CD4-positive, CD25-positive, alpha-beta regulatory T cell (primary cell): Measurements from ENCODE around the gene CSMD2. TPM values are rescaled to one million over a fixed set of nuclear protein-coding genes. Genes with fewer than 3 reads are reported as not detected.

Experiments
- ATAC-seq, 2 donors: fragments of 150-1000 bp; cut with Tn5 transposase; one replicate each; pipeline ENCODE4 v1.10.0; 2021; ENCODE audit warnings: low read depth in 2 of 2, moderate number of reproducible peaks in 2 of 2, moderate library complexity in 1 of 2
- DNase-seq, 3 donors: peaks; one replicate each; pipeline versions ENCODE4 v3.0.0 to v3.0.0-alpha.2; 2012 to 2022; ENCODE audit warnings: mixed read lengths in 1 of 3
- H3K27ac ChIP-seq: one replicate; pipeline ENCODE4 v1.7.0; 2013; ENCODE audit warnings: mild to moderate bottlenecking, low read length; ENCODE audit not compliant: insufficient read depth, poor library complexity, severe bottlenecking
- H3K27me3 ChIP-seq: one replicate; pipeline ENCODE4 v1.7.0; 2013; ENCODE audit warnings: low read length; ENCODE audit not compliant: control insufficient read depth, insufficient read depth
- H3K36me3 ChIP-seq: one replicate; pipeline ENCODE4 v1.7.0; 2013; ENCODE audit warnings: mild to moderate bottlenecking, low read length, moderate library complexity; ENCODE audit not compliant: control insufficient read depth, insufficient read depth
- H3K4me1 ChIP-seq: 2 replicates; pipeline ENCODE4 v1.7.0; 2013; ENCODE audit warnings: mild to moderate bottlenecking, low read length; ENCODE audit not compliant: insufficient read depth, control insufficient read depth, poor library complexity, severe bottlenecking
- H3K4me3 ChIP-seq: one replicate; pipeline ENCODE4 v1.7.0; 2013; ENCODE audit warnings: low read depth, mild to moderate bottlenecking, low read length, moderate library complexity
- H3K9me3 ChIP-seq, 2 experiments: 1 replicate in 1 of 2; 2 replicates in 1 of 2; pipeline ENCODE4 v1.7.0; 2013; ENCODE audit warnings: low read length in 2 of 2, mild to moderate bottlenecking in 1 of 2, moderate library complexity in 1 of 2; ENCODE audit not compliant: control insufficient read depth in 2 of 2
- H3K27ac Mint-ChIP-seq, 3 donors: one replicate each; pipeline ENCODE4 v1.8.0; 2020 to 2022; ENCODE audit warnings: mild to moderate bottlenecking in 3 of 3, mixed read lengths in 3 of 3, moderate library complexity in 2 of 3
- H3K27me3 Mint-ChIP-seq: one replicate; pipeline ENCODE4 v1.8.0; 2022; ENCODE audit warnings: mild to moderate bottlenecking, mixed read lengths
- H3K36me3 Mint-ChIP-seq: one replicate; pipeline ENCODE4 v1.8.0; 2020; ENCODE audit warnings: mixed read lengths
- H3K4me1 Mint-ChIP-seq, 4 donors: one replicate each; pipeline ENCODE4 v1.8.0; 2020 to 2022; ENCODE audit warnings: mixed read lengths in 4 of 4, mild to moderate bottlenecking in 1 of 4
- H3K4me3 Mint-ChIP-seq, 4 donors: one replicate each; pipeline ENCODE4 v1.8.0; 2020 to 2022; ENCODE audit warnings: mild to moderate bottlenecking in 4 of 4, mixed read lengths in 4 of 4, moderate library complexity in 3 of 4
- H3K9me3 Mint-ChIP-seq, 7 donors: one replicate each; pipeline ENCODE4 v1.8.0; 2020 to 2022; ENCODE audit warnings: mixed read lengths in 7 of 7, mild to moderate bottlenecking in 3 of 7, moderate library complexity in 2 of 7
- polyA plus RNA-seq, 4 donors: library from polyadenylated mRNA; unstranded; fragments of 300-500 nt; fragmentation: Illumina TruSeq; gene quantifications; one replicate each; pipeline ENCODE4 v1.2.3, GENCODE V29; 2021
- total RNA-seq: library from RNA; stranded (reverse); gene quantifications from one replicate; pipeline ENCODE4 v1.2.3, GENCODE V29; 2022

CSMD2 gene
- total and polyA plus RNA-seq, 5 donors from 2014 or later, result not detected

DNA sequence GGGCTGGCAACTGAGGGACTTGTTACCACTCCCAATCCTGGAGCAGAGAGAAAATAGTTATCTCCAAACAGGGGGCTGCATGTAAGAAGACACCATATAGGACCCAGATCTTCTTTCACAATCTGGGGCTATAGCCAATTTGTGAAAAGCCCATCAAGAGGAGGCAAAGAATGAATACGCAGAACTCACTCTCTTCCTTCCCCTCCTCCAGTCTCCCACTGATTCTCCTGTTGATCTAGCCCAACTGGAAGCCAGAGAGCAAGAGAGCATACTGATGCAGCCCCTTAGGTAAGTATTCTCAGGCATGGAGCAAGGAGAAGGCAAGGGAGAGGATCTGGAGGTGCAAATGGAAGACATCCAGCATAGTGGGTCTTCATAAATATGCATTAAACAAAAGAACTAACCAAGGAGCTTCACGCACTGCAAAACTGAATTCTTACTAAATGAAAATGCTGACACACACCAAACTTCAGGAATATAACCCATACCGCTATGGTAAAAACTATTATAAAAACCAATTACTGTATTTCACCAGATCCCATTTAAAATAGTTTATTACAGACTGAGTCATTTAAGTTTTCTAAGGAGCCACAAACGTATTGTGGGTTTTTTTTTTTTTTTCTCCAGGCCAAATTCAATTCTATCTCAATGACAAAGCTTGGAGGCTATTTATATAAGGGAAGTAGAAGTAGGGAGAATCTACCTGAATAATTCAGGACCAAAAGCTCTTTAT, 316.7 kb downstream of the CSMD2 start:
- H3K27me3 Mint-ChIP-seq, result no peaks in the 10 kb centered on the region

DNA sequence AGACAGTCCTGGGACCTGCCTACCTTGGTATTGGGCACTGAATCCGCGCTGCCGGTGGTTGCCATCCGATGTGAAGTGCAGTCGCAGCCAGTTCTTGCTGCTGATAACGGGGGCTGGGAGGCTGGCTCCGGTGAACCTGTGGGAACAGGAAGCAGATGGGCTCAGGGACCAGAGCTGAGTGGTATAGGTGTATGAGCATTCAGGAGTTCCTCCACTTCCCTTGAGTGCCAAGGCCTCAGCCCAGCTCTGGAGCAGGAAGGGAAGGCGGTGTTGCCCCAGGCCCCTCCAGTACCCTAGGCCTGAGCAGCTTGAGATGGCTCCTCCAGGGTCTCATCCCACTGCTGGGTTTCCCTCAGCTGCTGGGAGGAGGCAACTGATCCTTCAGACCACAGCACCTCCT, 318.2 kb downstream of the CSMD2 start:
- Mint-ChIP-seq H3K27ac (no peak overlapping the region), H3K4me3 (no peak overlapping the region), H3K4me1 (no peaks in the 10 kb centered on the region), H3K9me3 (peaks cover 0 to 3% (median 0%) of the 10 kb centered on the region in 7 donors), H3K27me3 (no peaks in the 10 kb centered on the region), H3K36me3 (no peaks in the 10 kb centered on the region)
- DNase-seq, result no peak
- Histone ChIP-seq H3K36me3 (no peaks in the 10 kb centered on the region), H3K4me3 (no peak overlapping the region), H3K27me3 (no peaks in the 10 kb centered on the region), H3K4me1 (no peaks in the 10 kb centered on the region), H3K27ac (no peak overlapping the region), H3K9me3 (no peaks in the 10 kb centered on the region)
- no peak for ATAC-seq

More for the DNA sequence above, 316.7 kb downstream of the CSMD2 start:
- Mint-ChIP-seq H3K4me3 (no peak overlapping the region), H3K4me1 (no peaks in the 10 kb centered on the region), H3K9me3 (peaks cover 0 to 3% (median 0%) of the 10 kb centered on the region in 7 donors), H3K36me3 (no peaks in the 10 kb centered on the region), H3K27ac (no peak overlapping the region)
- Histone ChIP-seq H3K27me3 (no peaks in the 10 kb centered on the region), H3K4me3 (no peak overlapping the region), H3K4me1 (no peaks in the 10 kb centered on the region), H3K9me3 (no peaks in the 10 kb centered on the region), H3K27ac (no peak overlapping the region), H3K36me3 (no peaks in the 10 kb centered on the region)
- DNase-seq (no peak), ATAC-seq (no peak)

DNA sequence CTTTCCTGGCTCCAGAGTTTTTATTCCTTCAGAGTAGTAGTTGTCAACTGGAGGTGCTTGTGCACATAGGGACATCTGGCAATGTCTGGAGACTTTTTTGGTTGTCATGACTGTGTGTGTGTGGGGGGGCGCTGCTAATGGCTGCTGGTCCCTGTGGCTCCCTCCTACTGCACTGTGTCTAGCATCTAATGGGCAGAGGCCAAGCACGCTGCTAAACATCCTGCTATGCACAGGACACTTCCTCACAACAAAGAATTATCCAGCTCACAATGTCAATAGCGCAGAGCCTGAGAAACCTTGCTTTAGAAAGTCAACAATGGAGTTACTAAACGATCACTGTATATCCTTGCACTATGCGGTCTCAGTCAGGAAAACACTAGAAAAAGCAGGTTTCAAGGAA, 320.9 kb downstream of the CSMD2 start:
- peaks cover 0 to 3% (median 0%) of the 10 kb centered on the region in 7 donors for H3K9me3 Mint-ChIP-seq
- H3K4me3 Mint-ChIP-seq, result no peak overlapping the region
- no peaks in the 10 kb centered on the region for H3K36me3 ChIP-seq
- no peaks in the 10 kb centered on the region for H3K9me3 ChIP-seq
- H3K4me3 ChIP-seq, result no peak overlapping the region
- H3K27ac ChIP-seq, result no peak overlapping the region
- H3K4me1 Mint-ChIP-seq, result no peaks in the 10 kb centered on the region
- DNase-seq (no peak), ATAC-seq (no peak)
- no peaks in the 10 kb centered on the region for H3K27me3 Mint-ChIP-seq
- H3K27ac Mint-ChIP-seq, result no peak overlapping the region
- H3K4me1 ChIP-seq, result no peaks in the 10 kb centered on the region
- no peaks in the 10 kb centered on the region for H3K36me3 Mint-ChIP-seq
- no peaks in the 10 kb centered on the region for H3K27me3 ChIP-seq

DNA sequence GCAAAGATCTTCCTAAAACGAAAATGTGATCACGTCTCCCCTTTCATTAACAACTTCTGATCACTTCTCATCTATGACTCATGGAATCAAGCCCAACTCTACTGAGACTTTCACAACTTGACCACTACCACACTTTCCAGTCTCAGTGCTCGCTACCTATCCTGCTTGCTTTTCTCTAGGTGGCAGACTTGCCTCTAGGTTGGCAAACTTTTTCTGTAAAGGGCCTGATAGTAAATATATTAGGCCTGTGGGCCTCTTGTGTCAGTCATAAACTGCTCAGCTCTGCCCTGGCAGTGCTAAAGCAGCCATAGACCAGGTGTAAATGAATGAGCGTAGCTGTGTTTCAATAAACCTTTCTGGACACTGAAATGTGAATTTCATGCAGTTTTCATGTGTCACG, 322.7 kb downstream of the CSMD2 start:
- H3K36me3 ChIP-seq, result no peaks in the 10 kb centered on the region
- no peak overlapping the region for H3K4me3 Mint-ChIP-seq
- H3K27me3 Mint-ChIP-seq, result no peaks in the 10 kb centered on the region
- H3K9me3 ChIP-seq, result no peaks in the 10 kb centered on the region
- no peak overlapping the region for H3K4me3 ChIP-seq
- H3K4me1 Mint-ChIP-seq, result no peaks in the 10 kb centered on the region
- no peaks in the 10 kb centered on the region for H3K4me1 ChIP-seq
- ATAC-seq (no peak), DNase-seq (no peak)
- H3K36me3 Mint-ChIP-seq, result no peaks in the 10 kb centered on the region
- no peaks in the 10 kb centered on the region for H3K27me3 ChIP-seq
- H3K27ac Mint-ChIP-seq, result no peak overlapping the region
- H3K9me3 Mint-ChIP-seq, result peaks cover 0 to 6% (median 0%) of the 10 kb centered on the region in 7 donors
- H3K27ac ChIP-seq, result no peak overlapping the region

DNA sequence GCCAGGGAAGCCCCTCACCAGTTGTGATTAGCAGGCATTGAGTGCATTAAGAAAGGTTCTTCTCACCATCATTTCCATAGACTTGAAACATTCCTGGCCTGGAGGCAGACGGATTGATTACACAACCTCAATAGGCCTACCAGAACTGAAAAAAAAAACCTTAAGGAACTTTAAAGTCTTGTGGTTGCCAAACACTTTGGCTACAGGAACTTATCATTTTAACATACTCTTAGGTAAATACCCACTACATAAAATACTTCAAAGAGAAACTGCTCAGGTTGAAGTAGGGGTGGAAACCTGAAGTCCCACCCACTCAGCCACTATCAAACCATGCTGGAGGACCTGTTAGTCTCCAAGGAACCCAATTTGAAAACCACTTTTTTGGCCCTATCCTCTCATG, 323.5 kb downstream of the CSMD2 start:
- ATAC-seq (no peak), DNase-seq (no peak)
- H3K9me3 ChIP-seq, result peaks cover 0 to 2% of the 10 kb centered on the region in 2 experiments
- Mint-ChIP-seq H3K27ac (no peak overlapping the region), H3K4me1 (no peaks in the 10 kb centered on the region), H3K4me3 (no peak overlapping the region), H3K36me3 (no peaks in the 10 kb centered on the region), H3K9me3 (peaks cover 0 to 6% (median 0%) of the 10 kb centered on the region in 7 donors), H3K27me3 (no peaks in the 10 kb centered on the region)
- H3K4me3 ChIP-seq, result no peak overlapping the region
- no peaks in the 10 kb centered on the region for H3K36me3 ChIP-seq
- no peaks in the 10 kb centered on the region for H3K27me3 ChIP-seq
- no peak overlapping the region for H3K27ac ChIP-seq
- H3K4me1 ChIP-seq, result no peaks in the 10 kb centered on the region

DNA sequence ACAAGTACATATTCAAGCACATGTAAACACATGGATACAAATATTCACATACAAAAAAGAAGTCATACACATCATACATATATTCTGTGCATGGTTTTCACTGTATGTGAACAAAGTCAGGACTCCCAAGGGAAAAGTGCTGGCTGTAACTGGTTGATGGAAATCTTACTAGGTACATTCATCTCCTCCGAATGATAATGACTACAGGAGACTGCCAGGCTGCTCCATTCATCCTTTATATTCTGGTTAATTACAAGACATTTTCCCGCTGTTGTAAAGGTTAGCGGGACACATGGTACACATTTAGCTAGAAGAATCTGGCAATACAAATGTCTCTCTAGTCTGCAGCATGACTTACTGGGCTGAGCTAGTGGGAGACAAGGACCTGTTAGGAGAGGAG, 327.4 kb downstream of the CSMD2 start:
- H3K27ac ChIP-seq, result no peak overlapping the region
- H3K27me3 ChIP-seq, result no peaks in the 10 kb centered on the region
- Mint-ChIP-seq H3K4me3 (no peak overlapping the region), H3K27ac (no peak overlapping the region), H3K4me1 (no peaks in the 10 kb centered on the region), H3K36me3 (no peaks in the 10 kb centered on the region), H3K9me3 (peaks cover 0 to 5% (median 1%) of the 10 kb centered on the region in 7 donors), H3K27me3 (no peaks in the 10 kb centered on the region)
- no peak overlapping the region for H3K4me3 ChIP-seq
- H3K4me1 ChIP-seq, result no peaks in the 10 kb centered on the region
- ATAC-seq (no peak), DNase-seq (no peak)
- no peaks in the 10 kb centered on the region for H3K36me3 ChIP-seq
- peaks cover 0 to 2% of the 10 kb centered on the region in 2 experiments for H3K9me3 ChIP-seq

DNA sequence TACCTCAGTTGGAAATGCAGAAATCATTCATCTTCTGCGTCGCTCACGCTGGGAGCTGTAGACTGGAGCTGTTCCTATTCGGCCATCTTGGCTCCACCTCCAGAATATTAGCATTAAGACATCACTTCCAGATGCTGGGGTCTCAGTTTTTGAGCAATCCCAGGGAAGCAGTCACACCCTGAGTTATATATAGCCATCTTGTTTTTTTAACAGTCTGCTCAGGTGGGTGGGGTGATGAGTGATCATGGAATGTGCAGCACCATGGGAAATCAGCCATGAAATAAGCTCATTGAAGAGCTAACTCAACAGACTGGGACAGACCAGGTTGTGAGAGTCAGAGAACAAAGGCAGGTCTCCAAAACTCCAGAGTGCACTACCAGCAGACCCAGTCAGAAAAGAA, 328.1 kb downstream of the CSMD2 start:
- DNase-seq (no peak), ATAC-seq (no peak)
- Histone ChIP-seq H3K4me1 (no peaks in the 10 kb centered on the region), H3K27ac (no peak overlapping the region), H3K27me3 (no peaks in the 10 kb centered on the region), H3K9me3 (peaks cover 0 to 2% of the 10 kb centered on the region in 2 experiments), H3K36me3 (no peaks in the 10 kb centered on the region), H3K4me3 (no peak overlapping the region)
- no peaks in the 10 kb centered on the region for H3K4me1 Mint-ChIP-seq
- H3K27me3 Mint-ChIP-seq, result peaks cover 4% of the 10 kb centered on the region
- H3K9me3 Mint-ChIP-seq, result peaks cover 0 to 5% (median 2%) of the 10 kb centered on the region in 7 donors
- H3K4me3 Mint-ChIP-seq, result no peak overlapping the region
- H3K36me3 Mint-ChIP-seq, result no peaks in the 10 kb centered on the region
- H3K27ac Mint-ChIP-seq, result no peak overlapping the region

DNA sequence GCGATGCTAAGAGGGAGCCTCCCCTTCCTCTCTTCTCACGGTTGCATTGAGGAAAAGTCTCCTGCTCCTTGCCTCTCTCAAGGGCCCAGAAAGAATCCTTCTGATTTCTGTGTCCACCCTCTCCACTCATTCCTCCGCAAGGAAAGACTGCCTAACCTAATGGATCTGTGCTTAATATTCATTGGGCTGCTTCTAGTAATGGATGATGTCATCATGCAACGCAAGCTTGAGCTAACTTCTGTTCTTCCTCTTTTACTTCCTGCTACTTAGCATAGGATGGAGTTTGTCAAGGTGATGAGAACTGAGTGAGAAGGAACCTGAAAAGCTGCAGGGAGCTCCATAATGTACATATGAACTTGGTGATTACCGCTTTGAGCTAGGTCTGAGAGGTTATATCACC, 336.4 kb downstream of the CSMD2 start:
- H3K4me1 ChIP-seq, result no peaks in the 10 kb centered on the region
- no peak overlapping the region for H3K27ac ChIP-seq
- Mint-ChIP-seq H3K27ac (no peak overlapping the region), H3K27me3 (peaks cover 4% of the 10 kb centered on the region), H3K4me3 (no peak overlapping the region), H3K9me3 (peaks cover 0 to 7% (median 4%) of the 10 kb centered on the region in 7 donors), H3K36me3 (no peaks in the 10 kb centered on the region), H3K4me1 (no peaks in the 10 kb centered on the region)
- DNase-seq (no peak), ATAC-seq (no peak)
- H3K36me3 ChIP-seq, result no peaks in the 10 kb centered on the region
- H3K4me3 ChIP-seq, result no peak overlapping the region
- H3K27me3 ChIP-seq, result no peaks in the 10 kb centered on the region
- H3K9me3 ChIP-seq, result no peaks in the 10 kb centered on the region
